ENCODE measurements around the gene FAM151A.

Gene FAM151A

DNA sequence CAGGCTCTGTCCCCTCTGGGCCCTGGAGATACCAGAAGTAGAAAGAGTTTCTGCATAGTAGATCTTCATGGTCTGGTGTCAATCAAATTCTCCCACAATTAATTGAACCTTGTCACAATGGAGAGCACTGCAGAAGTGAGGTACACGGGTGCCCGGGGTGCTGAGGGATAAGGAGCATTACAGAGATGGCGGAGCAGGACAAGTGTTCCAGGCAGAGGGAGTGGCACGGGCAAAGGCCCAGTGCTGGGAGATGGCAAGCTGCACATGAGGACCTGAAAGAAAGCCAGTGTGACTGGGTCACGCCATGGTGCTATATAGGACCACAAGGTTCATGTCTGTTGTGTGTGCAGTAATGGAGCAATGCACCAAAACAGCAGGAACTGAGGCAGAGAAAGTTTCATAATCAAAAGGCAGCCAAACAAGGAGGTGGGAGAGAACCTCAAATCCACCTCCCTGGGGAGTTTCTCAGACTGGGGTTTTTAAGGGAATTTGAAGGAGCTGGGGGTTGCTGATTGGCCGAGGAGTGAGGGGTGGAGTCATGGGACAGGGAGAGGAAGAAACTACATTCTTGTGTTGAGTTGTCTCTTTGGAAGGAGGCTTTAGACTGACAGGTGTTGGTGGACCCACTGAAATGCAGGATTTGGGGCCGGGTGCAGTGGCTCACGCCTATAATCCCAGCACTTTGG lies 47.6 kb downstream of the FAM151A start:
- TF ChIP-seq CREB1 (IDR thresholded peaks at IDR 0.05; ENCODE audit: low read depth) (no peak), EP300 (IDR thresholded peaks at IDR 0.05; ENCODE audit: borderline replicate concordance) (no peak), YY1 (IDR thresholded peaks at IDR 0.05; ENCODE audit: low read depth) (no peak), ZBTB7A (IDR thresholded peaks at IDR 0.05; ENCODE audit: low read depth) (no peak), TEAD4 (IDR thresholded peaks at IDR 0.05) (no peak), FOXM1 (IDR thresholded peaks at IDR 0.05; ENCODE audit: borderline replicate concordance, low read depth) (no peak), TCF12 (IDR thresholded peaks at IDR 0.05; ENCODE audit: low read depth) (no peak), RAD21 (IDR thresholded peaks at IDR 0.05; ENCODE audit: low read depth) (no peak), TAF1 (IDR thresholded peaks at IDR 0.05; ENCODE audit: low read depth) (no peak), NFIC (IDR thresholded peaks at IDR 0.05) (no peak), EGR1 (IDR thresholded peaks at IDR 0.05) (no peak), CEBPB (IDR thresholded peaks at IDR 0.05) (no peak)
- TF ChIP-seq, protein P1, sequence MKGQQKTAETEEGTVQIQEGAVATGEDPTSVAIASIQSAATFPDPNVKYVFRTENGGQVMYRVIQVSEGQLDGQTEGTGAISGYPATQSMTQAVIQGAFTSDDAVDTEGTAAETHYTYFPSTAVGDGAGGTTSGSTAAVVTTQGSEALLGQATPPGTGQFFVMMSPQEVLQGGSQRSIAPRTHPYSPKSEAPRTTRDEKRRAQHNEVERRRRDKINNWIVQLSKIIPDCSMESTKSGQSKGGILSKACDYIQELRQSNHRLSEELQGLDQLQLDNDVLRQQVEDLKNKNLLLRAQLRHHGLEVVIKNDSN (IDR thresholded peaks at IDR 0.05): no peak
- TF ChIP-seq, protein P2, sequence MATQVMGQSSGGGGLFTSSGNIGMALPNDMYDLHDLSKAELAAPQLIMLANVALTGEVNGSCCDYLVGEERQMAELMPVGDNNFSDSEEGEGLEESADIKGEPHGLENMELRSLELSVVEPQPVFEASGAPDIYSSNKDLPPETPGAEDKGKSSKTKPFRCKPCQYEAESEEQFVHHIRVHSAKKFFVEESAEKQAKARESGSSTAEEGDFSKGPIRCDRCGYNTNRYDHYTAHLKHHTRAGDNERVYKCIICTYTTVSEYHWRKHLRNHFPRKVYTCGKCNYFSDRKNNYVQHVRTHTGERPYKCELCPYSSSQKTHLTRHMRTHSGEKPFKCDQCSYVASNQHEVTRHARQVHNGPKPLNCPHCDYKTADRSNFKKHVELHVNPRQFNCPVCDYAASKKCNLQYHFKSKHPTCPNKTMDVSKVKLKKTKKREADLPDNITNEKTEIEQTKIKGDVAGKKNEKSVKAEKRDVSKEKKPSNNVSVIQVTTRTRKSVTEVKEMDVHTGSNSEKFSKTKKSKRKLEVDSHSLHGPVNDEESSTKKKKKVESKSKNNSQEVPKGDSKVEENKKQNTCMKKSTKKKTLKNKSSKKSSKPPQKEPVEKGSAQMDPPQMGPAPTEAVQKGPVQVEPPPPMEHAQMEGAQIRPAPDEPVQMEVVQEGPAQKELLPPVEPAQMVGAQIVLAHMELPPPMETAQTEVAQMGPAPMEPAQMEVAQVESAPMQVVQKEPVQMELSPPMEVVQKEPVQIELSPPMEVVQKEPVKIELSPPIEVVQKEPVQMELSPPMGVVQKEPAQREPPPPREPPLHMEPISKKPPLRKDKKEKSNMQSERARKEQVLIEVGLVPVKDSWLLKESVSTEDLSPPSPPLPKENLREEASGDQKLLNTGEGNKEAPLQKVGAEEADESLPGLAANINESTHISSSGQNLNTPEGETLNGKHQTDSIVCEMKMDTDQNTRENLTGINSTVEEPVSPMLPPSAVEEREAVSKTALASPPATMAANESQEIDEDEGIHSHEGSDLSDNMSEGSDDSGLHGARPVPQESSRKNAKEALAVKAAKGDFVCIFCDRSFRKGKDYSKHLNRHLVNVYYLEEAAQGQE (IDR thresholded peaks at IDR 0.05; ENCODE audit: low read depth): no peak

DNA sequence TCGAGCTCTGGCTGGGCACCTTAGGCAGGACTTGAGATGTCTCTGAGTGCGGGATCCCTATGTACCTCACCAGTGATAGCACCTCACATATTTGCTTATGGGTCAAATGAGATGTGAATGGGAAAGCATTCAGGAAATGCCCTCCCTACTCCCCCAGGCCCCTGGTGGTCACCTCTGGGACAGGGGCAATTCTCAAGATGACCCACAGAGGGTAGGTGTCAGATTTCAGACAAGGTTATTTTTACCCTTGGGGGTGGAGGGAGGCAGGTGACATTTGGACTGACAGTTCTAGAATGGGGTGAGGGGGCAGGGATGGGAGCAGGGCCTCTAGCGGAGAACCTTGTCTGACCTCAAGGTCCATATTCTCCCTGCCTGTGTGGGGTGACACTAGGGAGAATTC lies 48.2 kb downstream of the FAM151A start:
- TF ChIP-seq, protein P2 (IDR thresholded peaks at IDR 0.05; ENCODE audit: low read depth): no peak
- no peak for TF ChIP-seq TCF12 (IDR thresholded peaks at IDR 0.05; ENCODE audit: low read depth)
- no peak for TF ChIP-seq TEAD4 (IDR thresholded peaks at IDR 0.05)
- TF ChIP-seq EP300 (IDR thresholded peaks at IDR 0.05; ENCODE audit: borderline replicate concordance): no peak
- no peak for TF ChIP-seq FOXM1 (IDR thresholded peaks at IDR 0.05; ENCODE audit: borderline replicate concordance, low read depth)
- no peak for TF ChIP-seq CREB1 (IDR thresholded peaks at IDR 0.05; ENCODE audit: low read depth)
- no peak for TF ChIP-seq EGR1 (IDR thresholded peaks at IDR 0.05)
- no peak for TF ChIP-seq TAF1 (IDR thresholded peaks at IDR 0.05; ENCODE audit: low read depth)
- TF ChIP-seq, protein P1 (IDR thresholded peaks at IDR 0.05): no peak
- no peak for TF ChIP-seq YY1 (IDR thresholded peaks at IDR 0.05; ENCODE audit: low read depth)
- TF ChIP-seq, protein P3, sequence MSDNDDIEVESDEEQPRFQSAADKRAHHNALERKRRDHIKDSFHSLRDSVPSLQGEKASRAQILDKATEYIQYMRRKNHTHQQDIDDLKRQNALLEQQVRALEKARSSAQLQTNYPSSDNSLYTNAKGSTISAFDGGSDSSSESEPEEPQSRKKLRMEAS (IDR thresholded peaks at IDR 0.05): no peak
- no peak for TF ChIP-seq CEBPB (IDR thresholded peaks at IDR 0.05)
- no peak for TF ChIP-seq ZBTB7A (IDR thresholded peaks at IDR 0.05; ENCODE audit: low read depth)
- TF ChIP-seq RAD21 (IDR thresholded peaks at IDR 0.05; ENCODE audit: low read depth): no peak
- TF ChIP-seq NFIC (IDR thresholded peaks at IDR 0.05): no peak

DNA sequence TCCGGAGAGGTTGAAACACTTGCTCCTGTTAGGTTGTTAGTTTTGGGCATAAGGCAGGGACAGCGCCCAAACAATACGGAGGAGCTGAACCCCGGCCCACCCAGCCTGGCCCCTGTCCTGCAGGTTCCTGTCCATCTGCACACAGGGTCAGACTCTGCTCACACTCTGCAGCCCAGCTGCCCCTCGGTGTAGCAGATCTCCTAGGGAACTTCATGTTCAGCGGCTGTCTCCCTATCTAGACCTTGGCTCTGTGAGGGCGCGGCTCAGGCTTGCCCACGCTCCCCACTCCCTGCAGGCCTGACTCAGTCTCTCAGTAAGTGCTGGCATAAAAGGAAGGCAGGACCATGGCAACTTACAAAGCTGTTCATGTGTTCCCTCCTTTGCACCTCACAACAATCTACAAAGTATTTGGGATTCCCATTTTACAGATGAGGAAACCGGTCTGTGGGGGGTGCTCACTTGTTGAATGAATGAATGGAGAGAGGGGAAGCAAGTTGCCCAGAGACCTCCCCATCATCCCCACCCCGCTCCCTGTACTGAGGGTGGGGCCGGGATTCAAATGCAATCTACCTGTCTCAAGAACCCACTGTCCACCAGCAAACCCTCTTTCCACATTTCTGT lies 49.1 kb downstream of the FAM151A start:
- no peak for TF ChIP-seq TEAD4 (IDR thresholded peaks at IDR 0.05)
- TF ChIP-seq FOXM1 (IDR thresholded peaks at IDR 0.05; ENCODE audit: borderline replicate concordance, low read depth): no peak
- TF ChIP-seq NFIC (IDR thresholded peaks at IDR 0.05): no peak
- no peak for TF ChIP-seq CEBPB (IDR thresholded peaks at IDR 0.05)
- TF ChIP-seq TAF1 (IDR thresholded peaks at IDR 0.05; ENCODE audit: low read depth): no peak
- TF ChIP-seq TCF12 (IDR thresholded peaks at IDR 0.05; ENCODE audit: low read depth): no peak
- no peak for TF ChIP-seq YY1 (IDR thresholded peaks at IDR 0.05; ENCODE audit: low read depth)
- TF ChIP-seq, protein P2 (IDR thresholded peaks at IDR 0.05; ENCODE audit: low read depth): no peak

DNA sequence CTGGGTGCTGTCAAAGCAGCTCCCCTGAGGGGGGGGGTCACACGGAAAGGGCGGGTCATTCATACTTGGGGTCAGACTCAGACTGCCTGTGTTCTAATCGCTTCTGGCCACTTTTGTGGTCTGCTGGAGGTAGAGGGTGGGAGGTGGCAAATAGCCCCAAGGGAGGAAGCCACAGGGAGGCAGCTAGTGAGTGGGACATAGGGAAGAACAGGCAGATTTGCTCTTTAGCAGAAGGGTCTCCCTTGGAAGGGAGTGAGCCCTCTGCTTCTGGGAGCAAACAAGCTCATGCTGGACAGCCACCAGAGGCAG lies 50.8 kb downstream of the FAM151A start:
- TF ChIP-seq EP300 (IDR thresholded peaks at IDR 0.05; ENCODE audit: borderline replicate concordance): no peak
